ENCODE results near the gene KNSTRN.

Gene KNSTRN

DNA sequence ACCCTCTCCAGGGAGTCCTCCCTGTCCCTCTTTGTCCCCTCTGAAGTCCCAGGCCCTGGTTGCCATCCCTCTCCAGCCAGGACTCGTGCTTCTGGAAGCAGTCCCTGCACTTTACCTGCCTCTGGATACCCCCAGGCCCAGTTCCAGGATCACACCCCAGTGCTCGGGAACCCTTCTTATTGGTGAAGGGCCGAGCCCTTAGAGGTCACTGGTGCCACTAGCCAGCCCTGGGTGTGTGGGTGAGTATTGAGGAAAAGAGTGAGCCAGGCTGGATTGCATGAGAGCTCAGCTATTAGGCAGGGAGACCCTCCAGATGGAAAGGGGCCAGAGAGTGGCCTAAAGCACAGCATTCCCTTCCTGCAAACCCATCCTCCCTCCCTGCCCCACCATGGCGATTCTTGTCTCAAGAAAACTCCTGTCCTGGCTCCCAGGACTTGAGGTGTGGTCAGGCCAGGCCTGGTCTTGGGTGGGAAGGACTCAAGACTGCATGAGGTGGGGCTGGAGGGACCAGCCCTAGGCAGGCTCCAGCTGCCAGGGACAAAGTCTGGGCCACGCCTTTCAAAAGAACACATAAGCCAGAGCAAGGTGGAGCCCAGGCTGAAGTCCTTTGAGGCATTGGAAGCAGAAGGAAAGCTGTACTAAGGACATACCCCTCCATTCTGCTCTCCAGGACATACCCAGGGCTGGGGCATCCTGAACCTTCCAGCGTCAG lies 36.5 kb upstream of the KNSTRN start:
- no peak for DNase-seq

DNA sequence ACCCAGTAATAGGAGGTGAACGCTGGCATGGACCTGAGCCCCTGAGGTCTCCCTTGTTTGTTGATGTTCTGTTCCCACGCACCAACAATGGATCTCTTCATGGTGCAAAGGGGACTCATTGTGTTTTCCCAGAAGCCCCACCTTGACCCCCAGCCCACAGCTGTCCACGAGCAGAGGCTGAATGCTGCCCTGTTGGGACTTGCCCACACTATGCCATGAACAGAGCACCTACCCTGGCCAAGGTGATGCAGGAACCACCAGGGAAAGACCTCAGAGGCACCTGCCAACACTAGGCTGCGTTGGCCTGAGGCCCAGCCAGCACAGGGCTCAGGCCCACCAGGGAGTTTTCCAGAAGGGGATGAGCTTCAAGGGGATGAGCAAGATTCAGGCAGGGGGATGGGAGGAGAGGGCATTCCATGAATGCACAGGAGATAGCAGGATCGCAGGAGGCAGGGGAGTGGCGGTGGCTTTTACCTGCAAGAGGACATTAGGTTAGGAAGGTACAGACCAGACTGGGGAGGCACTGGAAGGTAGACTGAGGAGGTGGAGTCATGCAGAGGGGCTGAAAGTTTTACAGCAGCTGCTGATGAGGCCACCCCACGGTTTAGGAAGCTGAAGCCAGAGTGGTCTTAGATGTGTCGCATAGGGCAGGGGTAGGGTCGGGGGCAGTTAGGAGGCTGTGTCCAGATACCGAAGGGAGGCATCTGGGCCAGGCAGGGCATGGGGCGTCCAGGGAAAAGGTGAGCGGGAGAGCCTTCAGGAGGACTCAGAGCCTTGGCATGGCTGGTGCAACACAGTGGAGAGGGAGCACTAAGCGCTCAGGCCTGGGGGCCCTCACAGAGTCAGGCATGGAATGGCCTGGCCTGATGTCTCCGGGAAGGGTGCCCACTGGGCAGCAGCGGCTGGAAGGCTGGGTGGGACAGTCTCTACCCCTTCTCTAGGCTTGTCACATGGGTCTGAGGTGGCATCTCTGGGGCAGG lies 35.7 kb upstream of the KNSTRN start:
- DNase-seq: no peak

DNA sequence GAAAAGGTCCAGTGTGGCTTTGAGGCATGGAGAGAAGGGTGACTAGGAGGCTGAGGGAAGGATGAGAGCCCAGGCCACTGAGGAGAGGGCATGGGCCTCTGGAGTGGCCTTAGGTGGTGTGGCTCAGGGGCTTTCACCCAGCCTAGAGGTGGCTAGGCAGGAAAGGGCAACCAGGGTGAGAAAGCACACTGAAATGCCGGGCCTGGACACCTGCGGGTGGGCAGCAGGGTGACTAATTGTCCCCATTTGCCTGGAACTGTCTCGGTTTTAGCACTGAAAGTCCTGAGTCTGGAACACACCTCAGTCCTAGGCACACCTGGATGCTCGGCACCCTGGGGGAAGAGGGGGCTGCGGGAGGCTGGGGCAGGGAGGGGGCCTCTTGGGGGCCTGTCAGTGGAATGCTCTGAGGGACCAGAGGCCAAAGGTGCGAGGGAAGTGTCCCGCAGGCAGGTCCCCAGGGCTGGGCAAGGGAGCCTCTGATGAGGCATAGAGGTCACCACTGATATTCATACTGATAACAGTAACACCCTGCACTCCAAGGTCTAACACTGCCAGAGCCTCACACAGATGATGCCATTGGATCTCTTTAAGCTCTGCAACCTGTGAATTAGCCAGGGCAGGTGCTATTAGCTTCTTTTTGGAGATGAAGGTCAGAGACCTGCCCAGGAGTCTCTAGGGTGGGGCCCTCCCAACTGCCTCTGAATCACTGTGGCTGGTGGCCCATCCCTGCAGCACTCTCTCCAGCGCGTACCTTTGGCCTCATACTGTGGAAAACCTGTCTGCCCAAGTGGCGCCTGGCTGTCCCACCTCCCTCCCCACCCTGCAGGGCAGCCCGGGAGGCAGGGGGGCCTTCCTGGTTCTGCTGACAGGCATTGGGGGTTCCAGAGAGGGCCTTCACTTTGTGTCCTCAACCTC lies 34.7 kb upstream of the KNSTRN start:
- DNase-seq: no peak

DNA sequence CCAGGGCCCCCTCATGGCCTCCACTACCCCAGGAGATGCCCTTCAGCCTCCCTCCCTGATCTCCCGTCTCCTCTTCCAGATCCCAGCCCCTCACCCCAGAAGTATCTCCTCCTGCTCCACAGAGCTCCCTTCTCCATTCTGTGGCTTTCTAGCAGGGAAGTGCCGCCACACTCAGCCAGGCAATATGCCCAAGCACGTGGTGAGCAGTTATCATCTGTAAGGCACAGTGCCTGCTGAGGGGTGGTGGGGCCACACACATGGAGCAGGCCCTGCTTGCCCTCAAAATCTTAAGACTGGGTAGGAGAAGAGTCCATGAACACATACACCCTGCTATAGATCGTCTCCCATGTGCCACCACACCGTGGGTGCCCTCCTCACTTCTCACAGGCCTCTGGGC lies 34.0 kb upstream of the KNSTRN start:
- DNase-seq: no peak

DNA sequence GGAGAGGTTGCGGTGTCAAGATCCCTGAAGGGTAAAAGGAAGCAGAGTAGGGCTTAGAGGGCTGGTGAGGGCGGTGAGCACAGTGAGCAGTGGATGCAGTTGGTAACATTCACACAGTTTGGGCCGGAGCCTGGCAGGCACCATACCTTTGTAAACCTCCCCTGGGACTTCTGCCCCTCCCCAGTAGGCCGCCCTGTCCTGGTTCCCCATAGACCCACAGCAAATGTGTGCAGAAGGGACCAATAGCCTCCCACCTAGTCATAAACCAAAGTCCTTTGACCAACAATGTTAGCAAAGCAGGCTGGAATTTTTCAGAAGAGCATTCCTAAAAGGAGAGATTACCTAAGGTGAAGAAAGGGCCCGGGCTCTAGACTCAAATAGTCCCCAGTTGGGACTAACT lies 33.4 kb upstream of the KNSTRN start:
- DNase-seq: no peak

DNA sequence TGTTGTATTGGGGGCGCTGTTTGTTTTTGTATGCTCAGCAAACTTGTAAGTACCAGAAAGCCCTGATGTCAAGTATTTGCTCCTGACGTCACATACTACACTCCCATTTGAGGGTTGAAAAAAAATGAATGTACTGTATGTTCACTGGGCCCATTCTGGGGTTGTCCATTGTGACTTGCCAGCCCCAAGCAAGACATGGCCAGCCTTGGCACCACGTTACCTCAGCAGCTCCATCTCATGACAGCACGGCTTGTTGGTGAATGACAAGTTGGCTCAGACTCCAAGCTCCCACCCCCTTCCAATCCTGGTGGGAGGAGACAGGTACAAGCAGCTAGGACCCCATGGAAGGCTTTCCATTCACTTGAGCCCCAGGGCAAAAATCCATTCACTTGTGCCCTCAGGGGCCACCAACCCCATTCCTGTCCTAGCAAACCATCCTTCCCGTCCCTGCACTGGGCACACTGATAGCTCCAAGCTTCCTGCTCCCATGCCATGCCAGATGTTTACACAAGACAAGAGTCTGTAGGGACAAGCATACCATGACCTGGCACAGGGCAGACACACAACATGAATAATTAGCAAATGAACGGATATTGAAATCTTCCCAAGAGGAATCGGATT lies 30.1 kb upstream of the KNSTRN start:
- DNase-seq: no peak

DNA sequence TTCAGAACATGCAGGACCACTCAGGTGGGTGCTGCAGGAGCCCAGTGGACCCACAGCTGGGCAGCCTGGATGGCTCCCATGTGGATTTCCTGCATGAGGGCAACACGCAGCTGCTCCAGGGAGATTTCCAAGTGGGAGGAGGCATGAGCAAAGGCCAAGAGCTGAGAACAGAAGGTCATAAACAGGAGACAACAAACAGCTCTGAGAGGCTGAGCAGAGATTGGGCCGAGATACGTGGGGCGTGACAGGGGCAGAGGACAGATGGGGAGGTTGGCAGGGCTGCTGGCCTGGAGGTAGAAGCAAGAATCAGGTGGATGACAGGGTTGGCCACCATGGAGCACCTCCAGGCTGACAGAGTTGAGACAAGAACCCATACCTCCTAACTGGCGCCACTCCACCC lies 28.8 kb upstream of the KNSTRN start:
- no peak for DNase-seq

DNA sequence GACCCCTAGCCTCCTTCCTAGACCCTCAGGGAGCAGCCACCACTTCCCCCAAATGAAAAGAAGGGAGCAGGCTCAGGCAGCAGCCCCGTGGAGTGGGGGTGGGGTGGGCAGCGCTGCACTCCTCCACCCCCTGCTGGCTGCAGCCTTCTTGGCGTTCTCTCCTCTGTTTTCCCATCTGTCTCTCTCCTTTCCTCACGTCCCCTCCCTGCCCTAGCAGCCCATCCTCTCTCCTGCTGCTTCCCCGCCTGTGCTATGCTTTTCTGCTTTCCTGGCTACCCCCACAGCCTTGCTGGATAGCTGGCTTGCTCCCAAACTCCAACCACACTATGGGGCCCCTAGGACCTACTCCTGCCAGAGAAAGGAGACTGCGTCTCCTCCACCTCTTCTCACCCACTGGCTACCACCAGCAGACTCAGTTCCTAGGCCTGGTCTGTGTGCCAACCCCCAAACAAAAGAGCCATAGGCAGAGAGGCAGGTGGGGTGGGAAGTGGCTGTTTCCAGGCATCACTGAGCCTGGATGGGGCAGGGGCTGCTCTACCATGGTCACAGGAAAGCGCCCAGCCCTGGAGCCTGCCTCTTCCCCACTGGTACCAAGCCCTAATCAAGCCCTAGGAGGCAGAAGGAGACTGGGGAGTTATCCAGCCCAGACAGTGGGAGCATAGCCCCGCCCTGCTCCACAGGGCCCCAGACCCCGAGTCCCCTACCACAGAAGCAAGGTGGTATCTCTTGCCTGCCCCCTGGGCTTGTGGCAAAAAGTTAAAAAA lies 27.9 kb upstream of the KNSTRN start:
- no peak for DNase-seq

DNA sequence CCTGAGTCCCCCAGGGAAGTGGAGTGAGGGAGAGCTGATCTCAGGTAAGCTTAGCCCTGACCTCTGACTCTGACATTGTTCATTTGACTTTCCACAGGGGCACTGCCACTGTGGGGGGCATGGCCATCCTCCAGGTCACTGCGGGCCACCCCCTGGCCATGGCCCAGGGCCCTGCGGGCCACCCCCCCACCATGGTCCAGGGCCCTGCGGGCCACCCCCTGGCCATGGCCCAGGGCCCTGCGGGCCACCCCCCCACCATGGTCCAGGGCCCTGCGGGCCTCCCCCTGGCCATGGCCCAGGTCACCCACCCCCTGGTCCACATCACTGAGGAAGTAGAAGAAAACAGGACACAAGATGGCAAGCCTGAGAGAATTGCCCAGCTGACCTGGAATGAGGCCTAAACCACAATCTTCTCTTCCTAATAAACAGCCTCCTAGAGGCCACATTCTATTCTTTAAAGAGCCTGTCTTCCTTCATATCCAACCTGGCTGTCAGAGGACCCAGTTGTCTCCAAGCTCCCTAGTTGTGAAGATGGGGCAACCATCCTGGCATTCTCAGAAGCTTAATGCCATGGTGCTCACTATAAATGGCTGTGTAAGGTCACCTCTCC lies 26.4 kb upstream of the KNSTRN start:
- no peak for DNase-seq

DNA sequence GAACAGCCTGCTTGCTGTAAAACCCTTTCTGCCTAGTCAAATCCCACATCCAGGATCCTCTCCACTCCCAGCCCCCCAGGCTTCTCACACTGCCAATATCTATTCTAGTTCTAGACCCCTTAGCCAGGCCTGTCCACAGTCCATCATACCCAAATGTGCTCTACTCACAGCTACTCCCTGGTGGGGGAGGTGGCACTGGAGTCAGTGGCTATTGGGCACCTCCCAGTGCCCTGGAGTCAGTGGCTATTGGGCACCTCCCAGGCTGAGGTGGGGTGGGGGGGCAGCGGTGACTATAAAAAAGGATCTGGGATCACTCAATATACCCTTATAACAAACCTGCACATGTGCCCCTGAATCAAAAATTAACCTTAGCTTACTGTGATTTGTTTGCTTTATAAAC lies 25.3 kb upstream of the KNSTRN start:
- no peak for DNase-seq

DNA sequence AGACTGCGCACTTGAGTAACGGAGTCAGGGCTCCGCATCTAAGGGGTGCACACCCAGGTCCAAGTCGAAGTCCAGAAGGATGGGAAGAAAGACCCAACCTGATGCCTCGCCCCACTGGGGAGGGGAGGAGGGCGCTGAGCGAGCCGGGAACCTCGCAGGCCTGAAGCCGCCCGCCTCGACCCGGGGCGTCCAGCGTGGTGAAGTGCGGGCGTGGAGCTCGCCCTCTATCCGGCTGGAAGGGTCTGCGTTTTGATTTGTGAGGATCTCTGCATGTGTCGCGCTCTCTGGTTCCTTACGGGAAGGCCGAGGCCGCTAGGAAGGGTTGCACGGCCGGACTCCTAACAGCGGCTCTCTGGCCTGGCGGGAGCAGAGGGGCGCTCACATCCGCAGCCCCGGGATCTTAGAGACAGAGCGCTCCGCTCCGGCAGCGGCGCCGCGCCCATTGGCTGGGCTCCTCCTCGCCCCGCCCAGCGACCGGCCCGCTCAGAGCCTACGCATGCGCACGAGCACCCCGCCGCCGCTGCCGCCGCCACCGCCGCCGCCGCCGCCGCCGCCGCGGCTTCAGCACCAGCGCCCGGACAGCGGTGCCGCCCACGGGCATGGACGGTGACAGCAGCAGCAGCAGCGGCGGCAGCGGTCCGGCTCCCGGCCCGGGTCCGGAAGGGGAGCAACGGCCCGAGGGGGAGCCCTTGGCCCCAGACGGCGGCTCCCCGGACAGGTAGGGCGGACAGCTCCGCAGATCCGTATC lies 24.6 kb upstream of the KNSTRN start, which contains the start of gene DISP2:
TSS of gene DISP2 (plus strand) at position 497 of the 748 bp plus-strand sequence. CDS start at position 600, 103 bp downstream.
- peak; percentile 86 for DNase-seq

DNA sequence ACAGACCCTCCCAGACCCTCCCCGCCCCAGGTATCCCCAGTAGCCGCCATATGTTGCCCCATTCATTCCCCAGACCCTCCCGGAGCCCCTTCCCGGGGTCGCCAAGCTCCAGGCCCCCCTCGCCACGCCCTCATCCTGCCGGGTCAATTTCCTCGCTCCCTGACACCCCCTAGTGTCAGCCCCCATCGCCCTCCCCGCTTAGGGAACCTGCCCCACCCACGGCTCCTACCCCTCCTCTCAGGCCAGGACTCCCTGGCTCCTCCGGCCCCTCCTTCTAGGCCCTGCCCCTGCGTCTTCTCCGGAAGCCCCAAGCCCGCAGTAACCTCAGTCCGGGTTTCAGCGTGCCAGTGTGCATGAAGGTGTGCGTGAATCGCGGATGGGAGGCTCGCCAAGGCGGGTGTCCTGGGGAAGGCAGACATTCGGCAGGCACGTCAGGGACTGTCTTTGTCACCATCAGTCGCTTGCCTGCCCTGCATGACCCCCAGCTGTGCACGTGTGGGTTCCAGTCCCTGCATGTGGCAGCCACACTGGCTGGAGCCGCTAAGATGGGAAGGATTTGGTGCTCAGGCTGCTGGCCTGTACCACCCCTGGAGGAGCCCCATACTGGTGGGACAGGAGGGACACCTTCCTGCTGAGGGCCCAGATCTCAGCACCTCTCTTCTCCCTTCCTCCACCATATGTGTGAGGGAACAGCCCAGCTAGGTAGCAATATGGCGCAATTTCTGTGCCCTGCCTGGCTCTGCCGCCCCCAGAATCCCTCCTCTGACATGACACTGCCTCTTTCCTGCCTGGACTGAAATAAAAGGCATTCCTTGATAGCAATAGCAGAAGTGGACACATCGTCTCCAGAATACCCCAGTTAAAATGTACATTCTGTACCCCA lies 23.8 kb upstream of the KNSTRN start:
- DNase-seq: peak; percentile 56

DNA sequence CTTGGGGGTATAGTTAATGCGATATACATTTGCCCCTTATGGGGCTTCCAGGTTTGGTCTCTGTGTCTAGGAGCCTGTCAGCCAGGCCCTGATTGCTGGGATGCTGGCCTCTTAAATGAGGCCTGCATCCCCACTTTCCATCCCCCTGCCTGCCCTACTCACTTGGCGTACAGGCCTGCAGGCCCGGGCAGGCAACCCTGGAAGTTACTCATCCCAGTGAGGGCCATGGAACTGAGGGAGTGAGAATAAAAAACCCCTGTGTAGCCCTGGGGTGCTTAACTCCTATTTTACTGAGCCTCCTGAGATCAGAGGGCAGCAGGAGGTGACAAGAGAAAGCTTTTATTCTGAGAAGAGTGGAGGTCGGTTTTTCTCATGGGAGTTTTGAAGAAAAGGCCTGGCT lies 22.5 kb upstream of the KNSTRN start:
- DNase-seq: no peak

DNA sequence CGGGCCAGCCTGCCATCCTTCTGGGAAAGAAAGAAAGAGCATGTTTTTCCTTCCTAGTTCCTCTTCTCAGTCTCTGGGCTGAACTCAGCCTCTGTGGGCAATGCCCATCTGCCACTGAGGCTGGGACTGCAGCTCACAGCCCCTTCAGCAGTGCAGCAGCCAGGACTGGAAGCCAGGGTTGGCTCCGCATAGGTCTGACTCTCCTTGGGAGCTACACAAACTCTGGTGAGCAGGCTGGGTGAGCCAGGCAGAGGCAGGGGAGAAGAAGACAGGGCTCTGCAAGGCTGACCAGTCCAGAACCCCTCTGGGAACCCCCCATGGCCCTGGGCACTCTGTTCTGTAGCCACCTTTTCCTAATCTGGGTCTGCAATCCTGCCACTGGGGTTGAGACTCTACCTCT lies 20.9 kb upstream of the KNSTRN start:
- no peak for DNase-seq

DNA sequence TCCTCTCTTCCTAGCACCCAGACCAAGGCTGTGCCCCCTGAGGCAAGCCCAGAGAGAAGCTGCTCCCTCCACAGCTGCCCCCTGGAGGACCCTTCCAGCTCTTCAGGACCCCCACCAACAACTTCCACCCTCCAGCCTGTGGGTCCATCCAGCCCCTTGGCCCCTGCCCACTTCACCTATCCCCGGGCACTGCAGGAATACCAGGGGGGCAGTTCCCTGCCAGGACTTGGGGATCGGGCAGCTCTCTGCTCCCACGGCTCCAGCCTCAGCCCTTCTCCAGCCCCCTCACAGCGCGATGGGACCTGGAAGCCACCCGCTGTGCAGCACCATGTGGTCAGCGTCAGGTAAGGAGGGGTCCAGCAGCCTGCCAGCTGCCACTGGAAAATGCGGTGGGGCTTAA lies 18.9 kb upstream of the KNSTRN start:
- no peak for DNase-seq

DNA sequence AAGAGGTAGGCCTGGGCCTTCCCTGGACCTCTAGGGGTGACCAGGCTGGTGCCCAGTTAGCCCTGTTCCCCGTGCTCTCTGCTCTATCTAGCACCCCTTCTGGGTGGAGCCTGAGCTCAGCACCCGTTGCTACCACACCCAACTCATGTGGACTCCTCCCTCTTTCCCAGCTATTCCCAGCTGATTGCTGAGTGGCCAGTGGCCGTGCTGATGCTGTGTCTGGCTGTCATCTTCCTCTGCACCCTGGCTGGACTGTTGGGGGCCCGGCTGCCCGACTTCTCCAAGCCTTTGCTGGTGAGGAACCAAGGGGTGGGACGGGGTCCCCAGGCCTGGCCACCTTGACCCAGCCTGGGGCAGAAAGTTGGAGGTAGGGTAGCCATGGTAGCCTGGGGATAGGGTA lies 18.3 kb upstream of the KNSTRN start:
- DNase-seq: no peak

DNA sequence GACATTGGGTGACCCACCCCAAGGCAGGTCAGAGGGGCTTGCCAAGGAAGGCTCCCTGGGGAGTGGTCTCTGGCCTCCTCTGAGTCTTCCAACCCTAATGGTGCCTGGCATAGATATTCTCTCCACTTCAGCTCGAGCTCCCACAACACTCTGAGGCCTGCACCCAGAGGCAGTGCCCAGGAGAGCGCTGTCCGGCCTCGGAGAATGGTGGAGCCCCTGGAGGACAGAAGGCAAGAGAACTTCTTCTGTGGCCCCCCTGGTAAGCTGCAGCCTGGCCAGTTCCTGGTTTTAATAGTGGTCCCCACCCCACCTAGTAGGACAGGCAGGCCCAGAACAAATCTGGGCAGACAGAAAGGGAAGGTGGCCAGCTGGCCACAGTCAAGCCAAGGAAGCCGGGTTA lies 17.5 kb upstream of the KNSTRN start:
- DNase-seq: no peak

DNA sequence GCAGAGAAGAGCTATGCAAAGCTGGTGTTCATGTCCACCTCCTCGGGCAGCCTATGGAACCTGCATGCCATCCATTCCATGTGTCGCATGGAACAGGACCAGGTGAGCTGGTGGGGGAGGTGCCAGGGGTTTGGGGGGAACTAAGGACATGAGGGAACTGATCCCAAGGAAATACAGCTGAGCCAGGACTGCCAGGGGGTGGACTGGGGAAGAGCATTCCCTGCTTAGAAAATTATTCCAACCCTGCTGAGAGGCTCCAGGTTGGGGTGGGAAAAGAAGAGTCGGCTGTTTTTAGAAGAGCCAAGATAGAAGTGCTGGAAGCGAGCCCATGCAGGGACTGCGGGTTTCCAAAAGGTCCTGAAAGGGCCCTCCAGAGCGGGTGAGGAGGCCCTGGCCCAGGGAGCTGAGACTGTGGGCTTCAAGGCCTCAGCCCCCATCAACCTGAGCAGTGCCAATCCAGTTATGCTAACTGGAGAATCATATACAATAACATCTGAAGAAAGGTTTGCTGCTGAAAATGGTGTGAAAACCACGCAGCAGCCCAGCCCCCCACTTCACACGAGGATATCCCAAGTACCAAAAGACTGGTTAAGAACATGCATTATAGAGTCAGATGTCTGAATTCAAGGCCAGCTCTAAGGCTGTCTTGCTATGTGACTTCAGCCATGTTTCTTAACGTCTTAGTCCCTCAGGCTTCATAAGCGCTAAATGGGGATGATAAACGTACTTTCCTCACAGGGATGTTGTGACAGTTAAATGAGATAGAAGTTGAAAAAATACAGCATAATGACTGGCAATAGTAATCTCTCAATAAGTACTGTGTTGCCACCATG lies 16.7 kb upstream of the KNSTRN start:
- no peak for DNase-seq

All from activated CD4-positive, alpha-beta T cell treated with anti-CD3 and anti-CD28 coated beads, Interleukin-2, amount 50 U/mL, for 16 hours (primary cell).